GM18517 (cell line): ENCODE measurements around the gene DKK2.
A peak's percentile ranks its signal among the peaks of the same experiment; 100 is the strongest.
"Not testable (repeated sequence)": the region's sequence is repeated elsewhere in the genome, so short reads cannot be mapped to it uniquely, and the experiment has no call there.

Experiments used
- ATAC-seq: cut with Tn5 transposase; IDR thresholded peaks from one replicate; pipeline ENCODE4 v1.9.1; 2021; ENCODE audit warnings: mild to moderate bottlenecking, moderate library complexity; ENCODE audit not compliant: unreplicated experiment

The DKK2 gene

DNA sequence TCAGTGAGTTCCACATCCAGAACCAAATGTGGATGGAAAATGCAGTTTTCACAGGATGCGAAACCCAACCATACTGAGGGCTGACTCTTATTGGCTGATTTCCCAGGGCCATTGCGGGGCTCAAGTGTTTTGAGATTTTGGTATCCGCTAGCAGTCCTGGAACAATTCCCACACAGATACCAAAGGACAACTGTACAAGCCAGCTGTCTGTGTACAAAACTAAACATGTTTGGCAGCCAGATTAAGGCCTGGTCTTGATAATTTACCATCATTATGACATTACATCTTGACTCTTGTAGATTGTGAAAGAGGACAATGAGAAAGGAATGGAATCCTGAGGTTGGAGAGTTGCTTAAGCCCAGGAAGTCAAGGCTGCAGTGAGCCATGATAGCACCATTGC lies 121.9 kb downstream of the DKK2 start:
- ATAC-seq, result no peak

DNA sequence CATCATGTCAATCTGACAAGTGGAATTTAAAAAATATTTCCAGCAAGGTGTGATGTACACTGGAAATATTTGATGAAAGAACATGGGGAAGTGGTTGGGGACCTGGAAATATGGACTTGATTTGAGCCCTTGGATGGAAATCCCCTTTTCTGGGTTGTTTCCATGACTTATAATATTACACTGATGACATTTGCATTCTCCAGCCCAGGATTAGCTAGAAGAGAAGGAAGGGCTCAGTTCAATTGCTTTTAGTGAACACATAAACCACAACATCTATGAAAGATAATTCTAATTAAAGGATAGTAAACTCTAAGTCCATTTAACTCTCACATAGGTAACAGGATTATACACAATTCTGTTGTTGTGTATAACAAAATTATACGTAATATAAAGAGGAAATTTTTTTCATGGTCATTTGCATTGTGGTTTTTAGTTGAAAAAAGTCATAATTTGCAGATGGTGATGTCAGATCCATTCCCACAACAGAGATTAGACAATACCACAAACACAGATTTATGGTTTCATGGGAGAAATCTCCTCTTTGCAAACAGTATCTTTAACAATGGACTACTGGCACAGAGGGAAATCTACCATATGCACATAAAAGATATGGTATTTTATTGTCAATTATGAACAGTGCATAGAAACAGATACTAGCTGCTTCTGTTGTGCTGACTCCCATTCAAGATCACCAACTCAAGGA lies 126.5 kb downstream of the DKK2 start:
- no peak for ATAC-seq

GRCh38 chr4:106908049-106908448 lies 128.1 kb downstream of the DKK2 start:
- ATAC-seq, result not testable (repeated sequence)

DNA sequence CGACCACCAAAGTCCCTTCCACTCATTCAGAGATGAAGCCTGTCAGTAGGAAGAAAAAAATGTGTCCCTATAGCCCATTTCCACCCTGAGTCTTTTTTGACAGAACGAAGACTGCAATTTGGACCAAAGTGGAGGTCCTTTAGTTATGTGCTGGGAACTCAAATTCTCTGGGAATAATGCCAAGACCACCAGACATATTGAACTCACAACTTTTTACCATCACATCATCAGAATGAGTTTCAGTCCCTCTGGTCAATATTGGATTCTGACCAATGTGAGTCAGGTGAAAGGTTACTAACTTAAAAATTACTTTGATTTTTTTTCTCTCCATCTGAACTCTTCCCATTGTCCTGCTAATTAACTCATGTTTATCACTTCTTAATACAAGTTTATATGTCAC lies 128.9 kb downstream of the DKK2 start:
- no peak for ATAC-seq

DNA sequence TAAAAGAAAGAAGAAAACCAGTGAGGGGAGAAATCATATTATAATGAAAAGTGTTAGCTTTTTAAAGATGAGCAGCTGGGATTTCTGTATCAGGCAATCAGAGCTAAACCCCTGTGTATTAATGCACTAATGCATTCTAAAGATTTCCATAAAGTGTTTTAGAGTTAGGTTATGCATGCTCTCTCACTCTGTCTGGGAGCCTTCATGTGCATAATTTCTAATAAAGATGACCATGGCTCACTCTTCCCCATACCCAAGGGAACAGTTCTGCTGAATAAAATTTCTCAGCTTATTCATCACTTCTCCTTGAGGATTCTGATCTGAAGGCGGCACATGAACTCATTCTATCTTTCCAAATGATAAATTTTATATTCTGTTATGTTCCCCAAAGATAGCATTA lies 129.4 kb downstream of the DKK2 start:
- no peak for ATAC-seq

DNA sequence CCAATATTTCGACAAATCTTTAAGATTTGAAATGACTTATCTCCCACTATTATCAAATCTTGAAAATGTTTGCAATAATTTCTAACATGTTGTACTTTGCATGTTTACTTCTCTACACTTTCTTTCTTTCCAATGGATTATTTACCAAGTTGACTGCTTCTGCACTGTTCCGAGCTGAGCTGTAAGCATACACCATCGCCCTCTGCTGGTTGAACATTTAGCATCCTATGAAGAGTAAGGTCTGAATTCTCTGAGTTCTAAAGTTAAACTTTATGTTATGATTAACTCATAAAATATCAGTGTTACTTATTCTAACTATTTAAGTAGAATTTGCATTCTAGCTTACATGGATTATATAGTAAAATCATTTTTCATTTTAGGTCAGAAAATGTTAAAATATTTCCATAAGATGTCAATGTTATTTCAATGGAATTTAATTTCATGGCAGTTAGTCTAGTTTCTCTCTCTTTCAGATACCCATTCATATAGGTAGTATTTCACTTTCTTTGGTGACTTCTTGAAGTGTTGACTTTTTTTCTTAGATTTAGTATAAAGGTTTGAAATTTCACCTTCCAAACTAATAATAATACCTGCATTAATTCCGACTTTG lies 137.4 kb downstream of the DKK2 start:
- peak; percentile 79 for ATAC-seq

- no peak for ATAC-seq
These were observed 142.2 kb downstream of the DKK2 start for GRCh38 chr4:106893903-106894302.

DNA sequence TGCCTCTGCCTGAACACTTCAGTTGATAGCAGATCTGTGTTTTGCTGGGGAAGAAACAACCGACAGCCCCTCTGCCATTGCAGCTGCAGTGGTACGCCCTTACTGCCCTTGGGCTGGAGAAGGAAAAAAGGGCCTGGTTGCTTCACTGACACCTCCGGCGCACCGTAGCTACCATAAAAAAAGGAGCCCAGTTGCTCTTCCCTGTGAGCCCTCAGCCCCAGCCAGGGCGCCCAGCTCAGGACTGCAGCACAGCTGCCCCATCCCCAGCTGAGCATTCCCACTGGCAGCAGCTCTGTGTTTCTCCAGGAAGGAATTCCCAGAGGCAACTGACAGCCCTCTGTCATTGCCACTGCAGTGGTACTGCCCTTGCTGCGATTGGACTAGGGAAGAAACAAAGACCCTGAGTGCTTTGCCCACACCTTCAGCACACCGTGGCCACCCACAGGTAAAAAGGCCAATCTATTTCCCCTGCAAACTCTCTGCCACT lies 142.7 kb downstream of the DKK2 start:
- no peak for ATAC-seq

DNA sequence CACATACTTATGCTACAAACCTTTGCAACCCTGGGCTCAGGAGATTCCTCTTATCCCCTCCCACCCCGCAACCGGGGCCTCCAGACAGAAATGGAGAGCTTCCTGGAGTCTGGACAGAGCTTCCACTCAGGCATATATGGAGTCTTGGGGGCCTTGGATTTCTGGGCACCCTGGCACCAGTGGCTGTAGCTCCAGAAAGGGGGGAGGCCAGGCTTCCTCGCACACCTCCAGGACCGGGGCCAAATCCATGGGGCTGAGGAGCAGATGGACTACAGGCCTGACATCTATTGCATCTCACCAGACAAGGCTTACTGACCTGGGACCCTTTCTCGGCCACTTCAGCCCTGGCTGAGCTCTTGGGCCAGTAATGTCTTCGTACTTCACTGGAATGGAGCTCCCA lies 143.3 kb downstream of the DKK2 start:
- no peak for ATAC-seq

- ATAC-seq, result no peak
These were observed 160.8 kb downstream of the DKK2 start for GRCh38 chr4:106875340-106875739.
